ENCODE measurements around the gene SYNGR2.
"Not testable (repeated sequence)": the region's sequence is repeated elsewhere in the genome, so short reads cannot be mapped to it uniquely, and the experiment has no call there.

The SYNGR2 gene

DNA sequence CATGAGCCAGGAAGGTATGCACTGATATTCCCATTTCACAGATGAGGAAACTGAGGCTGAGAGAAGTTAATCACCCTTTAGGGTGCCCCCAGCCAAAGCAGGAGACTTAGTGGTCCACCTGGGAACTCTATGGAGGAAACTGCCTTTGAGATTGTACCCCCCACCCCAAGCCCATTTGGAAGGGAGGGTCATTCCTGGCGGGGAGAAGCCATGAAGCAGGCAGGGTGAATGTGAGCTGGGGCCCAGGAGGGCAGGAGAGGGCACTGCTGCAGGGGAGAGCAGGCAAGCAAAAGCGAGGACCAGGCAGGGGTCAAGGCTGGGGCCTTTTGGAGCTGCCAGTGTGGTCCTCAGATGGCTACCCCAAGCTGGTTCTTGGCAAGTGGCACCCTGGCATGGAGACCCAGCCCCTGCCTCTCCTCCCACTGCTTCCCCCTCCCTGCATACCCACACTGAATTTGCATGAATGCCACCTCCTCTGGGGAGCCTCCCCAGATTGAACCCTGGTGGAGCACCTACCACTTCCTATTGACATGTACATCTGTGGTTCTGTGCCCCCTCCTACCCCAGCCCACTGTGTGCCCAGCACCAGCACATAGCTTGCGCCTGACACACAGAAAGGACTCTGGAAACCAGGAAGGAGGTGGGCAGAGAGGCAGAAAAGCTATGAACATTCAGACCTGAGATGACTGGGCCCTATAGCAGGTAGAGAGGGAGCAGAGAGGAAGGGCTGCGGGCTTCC lies 38.9 kb upstream of the SYNGR2 start:
- no peak for DNase-seq (ENCODE audit: extremely low spot score, insufficient read length, low read depth)
- FAIRE-seq: no peak

GRCh38 chr17:78130090-78130436 lies 38.3 kb upstream of the SYNGR2 start:
- no peak for FAIRE-seq
- DNase-seq (ENCODE audit: extremely low spot score, insufficient read length, low read depth): no peak

DNA sequence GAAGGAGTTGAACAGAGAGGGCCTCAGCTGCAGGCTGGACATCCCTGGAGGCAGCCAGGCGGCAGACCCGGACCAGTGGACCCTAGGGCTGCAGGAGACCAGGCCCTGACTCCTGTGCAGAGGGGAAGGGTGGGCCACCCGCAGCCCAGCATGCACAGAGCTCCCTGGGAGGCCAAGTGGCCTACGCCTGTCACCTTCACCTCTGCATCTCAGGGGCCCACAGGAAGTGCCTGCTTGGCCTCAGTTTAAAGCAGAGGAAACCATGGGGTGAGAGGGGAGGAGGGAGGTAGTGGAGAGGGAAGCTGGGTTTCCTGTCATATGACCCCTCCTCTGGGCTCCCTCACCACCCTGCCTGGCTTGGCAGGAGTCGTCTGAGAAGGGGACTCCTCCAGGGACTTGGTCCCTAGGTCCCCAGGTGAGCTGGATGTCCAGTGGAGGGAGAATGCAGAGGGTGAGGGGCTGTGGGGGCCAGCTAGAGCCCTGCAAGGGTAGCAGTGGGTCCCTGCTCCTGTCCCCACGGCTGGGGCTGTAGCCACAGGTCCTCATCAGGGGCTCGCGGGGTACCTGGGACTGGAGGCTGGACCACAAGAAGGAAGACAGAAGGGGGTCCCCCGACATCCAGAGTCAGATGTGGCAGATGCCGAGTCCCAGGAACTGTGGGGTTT lies 37.8 kb upstream of the SYNGR2 start, which contains the start of gene TMC8:
Gene TMC8 (plus strand): TSS at position 335 of the 665 bp plus-strand sequence. CDS start 818 bp downstream, outside the sequence.
- no peak for DNase-seq (ENCODE audit: extremely low spot score, insufficient read length, low read depth)
- FAIRE-seq: peak; percentile 98

GRCh38 chr17:78131172-78132083 lies 37.0 kb upstream of the SYNGR2 start:
- DNase-seq (ENCODE audit: extremely low spot score, insufficient read length, low read depth) (no peak), FAIRE-seq (no peak)

GRCh38 chr17:78132084-78132676 lies 36.2 kb upstream of the SYNGR2 start:
- peak; percentile 82 for FAIRE-seq
- no peak for DNase-seq (ENCODE audit: extremely low spot score, insufficient read length, low read depth)

DNA sequence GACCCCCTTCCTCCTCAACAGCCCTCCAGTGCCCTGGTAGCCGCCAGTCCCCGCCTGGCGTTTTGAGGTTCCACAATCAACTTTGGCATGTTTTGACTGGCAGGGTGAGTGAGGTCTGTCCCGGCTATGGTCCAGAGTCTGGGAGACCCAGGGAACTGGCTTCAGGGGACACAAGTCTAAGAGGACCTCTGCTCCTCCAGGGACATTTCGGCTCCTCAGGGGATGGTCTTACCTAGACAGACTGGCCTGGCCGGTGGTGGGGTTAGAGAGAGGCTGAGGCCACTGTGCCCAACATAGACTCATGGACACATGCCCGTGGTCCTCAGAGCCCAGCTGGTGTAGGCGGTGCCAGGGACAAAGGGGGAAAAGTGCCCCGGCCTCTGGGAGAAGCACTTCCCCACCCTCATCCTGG lies 35.6 kb upstream of the SYNGR2 start:
- FAIRE-seq (no peak), DNase-seq (ENCODE audit: extremely low spot score, insufficient read length, low read depth) (no peak)

DNA sequence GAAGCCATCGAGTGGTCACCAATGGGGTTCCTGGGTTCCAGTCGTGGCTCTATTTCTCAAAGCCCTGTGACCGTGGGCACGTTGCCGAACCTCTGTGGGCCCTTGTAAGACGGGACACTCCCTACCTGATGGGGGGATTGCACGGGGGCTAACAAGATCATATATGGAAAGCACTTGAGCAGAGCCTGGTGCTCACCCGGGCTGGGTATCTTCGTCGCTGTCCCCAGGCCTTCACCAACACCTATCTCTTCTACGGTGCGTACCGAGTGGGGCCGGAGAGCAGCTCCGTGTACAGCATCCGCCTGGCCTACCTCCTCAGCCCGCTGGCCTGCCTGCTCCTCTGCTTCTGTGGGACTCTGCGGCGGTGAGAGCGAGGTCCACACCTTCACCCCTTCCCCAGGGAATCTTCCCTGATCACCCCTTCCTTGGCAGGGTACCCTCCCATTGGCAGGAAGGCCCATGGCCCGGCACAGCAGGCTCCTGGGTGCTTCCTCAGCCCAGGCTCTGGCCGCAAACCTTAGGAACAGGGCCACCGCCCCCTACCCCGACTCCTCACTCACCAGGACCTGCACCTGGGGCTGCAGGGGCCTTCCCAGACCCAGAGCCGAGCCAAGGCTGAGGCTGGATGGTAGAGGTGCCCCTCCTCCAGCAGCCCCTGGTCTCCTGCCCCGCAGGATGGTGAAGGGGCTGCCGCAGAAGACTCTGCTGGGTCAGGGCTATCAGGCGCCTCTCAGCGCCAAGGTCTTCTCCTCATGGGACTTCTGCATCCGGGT lies 35.0 kb upstream of the SYNGR2 start:
- DNase-seq (ENCODE audit: extremely low spot score, insufficient read length, low read depth): no peak
- FAIRE-seq: no peak

DNA sequence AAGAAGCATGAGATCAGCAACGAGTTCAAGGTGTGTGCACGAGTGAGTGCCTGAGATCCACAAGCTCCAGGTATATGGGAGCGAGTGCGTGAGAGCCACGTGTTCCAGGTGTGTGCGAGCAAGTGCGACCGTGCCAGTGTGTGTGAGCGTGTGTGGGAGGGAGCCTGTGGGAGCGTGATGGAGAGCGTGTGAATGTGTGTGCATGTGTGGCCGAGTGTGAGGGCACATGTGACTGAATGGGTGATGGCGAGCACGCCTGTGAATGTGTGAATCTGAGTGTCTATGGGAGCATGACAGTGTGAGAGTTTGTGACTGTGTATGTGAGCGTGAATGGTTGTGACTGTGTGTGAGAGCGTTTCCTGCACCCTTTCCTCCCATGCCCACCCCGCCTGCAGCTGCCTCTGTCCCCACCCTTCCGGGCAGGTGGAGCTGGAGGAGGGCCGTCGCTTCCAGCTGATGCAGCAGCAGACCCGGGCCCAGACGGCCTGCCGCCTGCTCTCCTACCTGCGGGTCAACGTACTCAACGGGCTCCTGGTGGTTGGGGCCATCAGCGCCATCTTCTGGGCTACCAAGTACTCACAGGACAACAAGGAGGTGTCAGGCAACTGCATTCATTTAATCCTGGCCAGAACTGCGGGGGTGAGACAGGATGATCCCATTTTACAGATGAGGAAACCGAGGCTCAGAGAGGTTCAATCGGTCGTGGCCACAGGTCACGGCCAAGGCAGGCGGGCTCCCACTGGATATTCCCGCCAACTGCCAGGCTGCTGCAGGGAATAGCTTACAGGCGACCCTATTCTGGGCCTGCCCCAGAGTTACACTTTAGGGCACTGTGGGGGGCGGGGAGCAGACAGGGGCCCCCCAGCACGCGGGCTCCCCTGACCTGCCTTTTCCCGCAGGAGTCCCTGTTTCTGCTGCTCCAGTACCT lies 34.1 kb upstream of the SYNGR2 start:
- DNase-seq (ENCODE audit: extremely low spot score, insufficient read length, low read depth): no peak
- peak; percentile 85 for FAIRE-seq

DNA sequence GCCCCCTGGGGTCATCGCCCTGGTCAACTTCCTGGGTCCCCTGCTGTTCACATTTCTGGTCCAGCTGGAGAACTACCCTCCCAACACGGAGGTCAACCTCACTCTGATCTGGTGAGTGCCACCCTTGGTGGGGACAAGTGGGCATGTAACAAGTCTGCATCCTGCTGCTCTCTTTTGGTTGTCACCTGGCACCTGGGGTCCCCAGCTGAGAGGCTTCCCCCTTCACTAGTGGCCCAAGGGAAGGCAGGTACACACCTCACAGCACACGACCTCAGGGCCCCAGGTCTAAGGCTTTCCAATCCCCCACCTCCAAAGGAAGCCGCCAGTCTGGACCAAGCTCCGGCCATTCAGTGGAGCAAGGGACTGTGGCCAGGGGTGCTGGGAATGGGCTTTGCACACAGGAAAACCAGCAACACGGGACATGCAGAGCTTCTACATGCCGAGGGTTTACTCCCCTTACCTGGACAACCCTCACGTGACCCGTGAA lies 33.4 kb upstream of the SYNGR2 start:
- no peak for DNase-seq (ENCODE audit: extremely low spot score, insufficient read length, low read depth)
- FAIRE-seq: no peak

DNA sequence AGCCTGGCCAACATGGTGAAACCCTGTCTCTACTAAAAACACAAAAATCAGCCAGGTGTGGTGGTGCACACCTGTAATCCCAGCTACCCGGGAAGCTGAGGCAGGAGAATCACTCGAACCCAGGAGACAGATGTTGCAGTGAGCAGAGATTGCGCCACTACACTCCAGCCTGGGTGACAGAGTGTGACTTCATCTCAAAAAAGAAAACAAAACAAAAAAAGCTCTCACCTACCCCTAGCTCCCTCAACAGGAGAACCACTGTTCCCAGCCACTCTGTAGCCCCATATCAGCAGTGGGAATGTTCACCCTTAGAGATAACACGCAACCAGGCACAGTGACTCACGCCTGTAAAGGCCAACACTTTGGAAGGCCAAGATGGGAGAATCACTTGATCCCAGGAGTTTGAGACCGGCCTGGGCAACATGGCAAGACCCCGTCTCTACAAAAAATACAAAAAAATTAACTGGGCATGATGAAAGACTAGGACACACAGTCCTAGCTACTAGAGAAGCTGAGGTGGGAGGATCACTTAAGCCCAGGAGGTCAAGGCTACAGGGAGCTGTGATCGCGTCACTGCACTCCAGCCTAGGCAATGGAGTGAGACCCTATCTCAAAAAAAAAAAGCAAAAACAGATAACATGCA lies 32.4 kb upstream of the SYNGR2 start:
- FAIRE-seq (no peak), DNase-seq (ENCODE audit: extremely low spot score, insufficient read length, low read depth) (no peak)

DNA sequence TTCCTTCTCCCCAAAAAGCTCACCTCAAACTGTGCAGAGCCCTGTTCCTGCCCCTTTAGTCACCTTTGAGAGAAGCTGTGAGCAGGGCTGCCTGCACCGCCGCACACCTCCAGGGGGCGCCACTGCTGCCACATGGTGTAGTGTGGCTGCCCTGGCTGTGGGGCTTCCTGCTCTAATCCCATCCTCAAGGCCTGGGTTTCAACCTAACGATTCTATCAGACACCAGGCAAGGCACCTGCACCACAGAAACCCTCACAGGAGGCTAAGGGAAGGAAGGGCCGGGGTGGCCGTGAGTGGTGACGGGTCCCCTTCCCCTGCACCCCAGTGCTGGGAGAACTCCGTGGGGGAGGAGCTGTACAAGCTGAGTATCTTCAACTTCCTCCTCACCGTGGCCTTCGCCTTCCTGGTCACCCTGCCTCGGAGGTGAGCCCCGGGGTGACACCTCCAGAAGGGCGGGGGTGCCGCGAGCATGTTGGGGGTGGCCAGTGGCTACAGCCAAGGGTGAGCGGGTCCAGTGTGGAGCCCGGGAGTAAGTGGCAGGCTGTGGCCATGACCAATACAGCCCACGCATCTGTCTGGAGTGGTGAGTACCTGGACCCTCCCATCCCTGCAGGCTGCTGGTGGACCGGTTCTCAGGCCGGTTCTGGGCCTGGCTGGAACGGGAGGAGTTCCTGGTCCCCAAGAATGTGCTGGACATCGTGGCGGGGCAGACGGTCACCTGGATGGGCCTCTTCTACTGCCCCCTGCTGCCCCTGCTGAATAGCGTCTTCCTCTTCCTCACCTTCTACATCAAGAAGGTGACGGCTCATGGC lies 30.8 kb upstream of the SYNGR2 start:
- no peak for DNase-seq (ENCODE audit: extremely low spot score, insufficient read length, low read depth)
- FAIRE-seq: peak; percentile 67

GRCh38 chr17:78138204-78139060 lies 29.9 kb upstream of the SYNGR2 start:
- no peak for DNase-seq (ENCODE audit: extremely low spot score, insufficient read length, low read depth)

GRCh38 chr17:78139861-78140168 lies 28.6 kb upstream of the SYNGR2 start:
- DNase-seq (ENCODE audit: extremely low spot score, insufficient read length, low read depth); FAIRE-seq: not testable (repeated sequence)

More at GRCh38 chr17:78138204-78139060, 29.9 kb upstream of the SYNGR2 start:
- no peak for FAIRE-seq

GRCh38 chr17:78140169-78141051 lies 28.0 kb upstream of the SYNGR2 start:
- FAIRE-seq: peak; percentile 98
- peak; percentile 81 for DNase-seq (ENCODE audit: extremely low spot score, insufficient read length, low read depth)

GRCh38 chr17:78141437-78142118 lies 26.8 kb upstream of the SYNGR2 start:
- no peak for DNase-seq (ENCODE audit: extremely low spot score, insufficient read length, low read depth)
- FAIRE-seq: no peak

Data from GM18507 (cell line).